K562 (cell line): Measurements from ENCODE around the gene SLCO2B1. TPM values are rescaled to one million over a fixed set of nuclear protein-coding genes. Genes with fewer than 3 reads are reported as not detected.

Experiments used
- GTF2B ChIP-seq: IDR thresholded peaks from 2 replicates; pipeline ENCODE4 v1.6.1; 2011; ENCODE audit not compliant: insufficient read length; ENCODE audit errors: extremely low read depth
- PTRF ChIP-seq: fragments of 450-650 bp; IDR thresholded peaks from 2 replicates; pipeline ENCODE4 v1.6.1; 2016; ENCODE audit warnings: mild to moderate bottlenecking, missing genetic modification characterization, missing compliant biosample characterization
- THRA ChIP-seq: fragments of 450-650 bp; IDR thresholded peaks from 2 replicates; pipeline ENCODE4 v1.6.1; 2017; ENCODE audit warnings: mild to moderate bottlenecking, moderate library complexity
- ZNF239 ChIP-seq: fragments of 250-450 bp; sonication (Bioruptor Pico); IDR thresholded peaks from 2 replicates; pipeline ENCODE4 v1.4.0; 2020; ENCODE audit warnings: mild to moderate bottlenecking
- ZNF318 ChIP-seq, 2 experiments: fragments of 450-650 bp; IDR thresholded peaks; 2 replicates each; pipeline ENCODE4 v1.6.1; 2016; ENCODE audit warnings: mild to moderate bottlenecking in 2 of 2, borderline replicate concordance in 1 of 2, low read depth in 1 of 2, moderate library complexity in 1 of 2
- polyA plus RNA-seq, 8 experiments: library from polyadenylated mRNA; depleted of rRNA in 4 of 8; stranded (reverse) in 5 of 8; unstranded in 3 of 8; fragments of >200 nt; fragmentation: Nextera tagmentation in 2 of 8; fragmentation: Illumina TruSeq in 1 of 8; extraction: Ambion mirVana in 2 of 8; extraction: Trizol in 1 of 8; gene quantifications; 2 replicates each; pipeline versions ENCODE4 v1.2.1 to v1.2.3, GENCODE V29; 2011 to 2014; ENCODE audit warnings: inconsistent platforms in 1 of 8, missing spikeins in 1 of 8
- total RNA-seq, 7 experiments: library from RNA; depleted of rRNA in 6 of 7; stranded (reverse); fragments of >200 nt in 6 of 7; fragmentation: Illumina TruSeq in 2 of 7; extraction: Trizol in 2 of 7; gene quantifications; 2 replicates each; pipeline versions ENCODE4 v1.2.1 to v1.2.3, GENCODE V29; 2011 to 2021; ENCODE audit warnings: low replicate concordance in 1 of 7

The SLCO2B1 gene
- total and polyA plus RNA-seq, 9 of the 15 experiments (the other 6 are each of a cell fraction or from before 2014, with no cell fraction given): 0.70 to 14.7 (median 7.6) TPM

- TF ChIP-seq ZNF318 (IDR thresholded peaks at IDR 0.05; ENCODE audit: borderline replicate concordance in 1 of 2, low read depth in 1 of 2) (no peak), THRA (no peak), GTF2B (no peak), PTRF (tag) (no peak), ZNF239 (no peak)
- TF ChIP-seq, all 486 proteins: peak for 77
Observed at GRCh38 chr11:75208446-75208845, 57.5 kb downstream of the SLCO2B1 start (continued).
